Activated CD4-positive, alpha-beta T cell treated with anti-CD3 and anti-CD28 coated beads, Interleukin-2, amount 10 ng/mL, durations not matched to agents 7 days and 5 days (primary cell): Measurements from ENCODE around the gene CECR2. TPM values are rescaled to one million over a fixed set of nuclear protein-coding genes. Genes with fewer than 3 reads are reported as not detected.
"Not testable (repeated sequence)": the region's sequence is repeated elsewhere in the genome, so short reads cannot be mapped to it uniquely, and the experiment has no call there.

ENCODE experiments used
- CTCF ChIA-PET: fragments of 350-600 bp; sonication (Branson Sonifier 250); formaldehyde crosslinking; loops from one replicate; lab custom pipeline; 2021; ENCODE audit warnings: antibody characterized with exemption; lab: Charles Lee
- POLR2A ChIA-PET: fragments of 350-600 bp; sonication (Branson Sonifier 250); formaldehyde crosslinking; loops from one replicate; lab custom pipeline; 2021; ENCODE audit warnings: antibody characterized with exemption; lab: Charles Lee
- DNase-seq: peaks from one replicate; pipeline ENCODE4 v3.0.0-alpha.2; 2020
- H3K27ac Mint-ChIP-seq: one replicate; pipeline ENCODE4 v1.8.0; 2021; ENCODE audit warnings: mild to moderate bottlenecking, moderate library complexity, mixed read lengths
- H3K27me3 Mint-ChIP-seq: one replicate; pipeline ENCODE4 v1.8.0; 2021; ENCODE audit warnings: mixed read lengths
- H3K36me3 Mint-ChIP-seq: one replicate; pipeline ENCODE4 v1.8.0; 2021; ENCODE audit warnings: low read depth, mixed read lengths
- H3K4me1 Mint-ChIP-seq: one replicate; pipeline ENCODE4 v1.8.0; 2021; ENCODE audit warnings: mixed read lengths
- H3K4me3 Mint-ChIP-seq: one replicate; pipeline ENCODE4 v1.8.0; 2021; ENCODE audit warnings: mild to moderate bottlenecking, moderate library complexity, mixed read lengths
- H3K9me3 Mint-ChIP-seq: one replicate; pipeline ENCODE4 v1.8.0; 2021; ENCODE audit warnings: mixed read lengths
- total RNA-seq, 2 experiments: library from RNA; stranded (reverse); gene quantifications; one replicate each; pipeline ENCODE4 v1.2.3, GENCODE V29; 2021

The CECR2 gene
- total RNA-seq, 2 experiments from 2014 or later, result 0.15 TPM; not detected in 1

DNA sequence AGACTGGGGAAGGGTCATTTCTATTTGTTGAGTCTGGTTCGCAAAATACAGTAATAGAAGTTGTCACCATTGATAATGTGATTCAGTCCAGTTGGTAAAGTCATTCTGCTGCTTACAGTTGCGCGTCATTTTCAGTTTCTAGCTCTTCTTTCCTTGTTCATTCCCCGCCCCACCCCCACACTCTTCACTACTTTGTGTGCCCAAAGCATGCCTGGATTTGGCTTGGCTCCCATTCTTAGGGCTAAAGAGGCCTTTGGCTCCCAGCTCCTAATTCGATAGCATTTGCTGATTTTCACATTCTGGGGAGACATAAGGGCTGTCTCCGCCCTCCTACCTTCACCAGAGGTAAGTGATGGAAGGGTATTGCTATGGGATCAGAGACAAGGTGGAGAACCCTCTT, 43.0 kb downstream of the CECR2 start:
- Mint-ChIP-seq H3K27me3 (no peaks in the 10 kb centered on the region), H3K36me3 (no peaks in the 10 kb centered on the region), H3K27ac (no peak overlapping the region), H3K9me3 (no peaks in the 10 kb centered on the region), H3K4me1 (no peaks in the 10 kb centered on the region), H3K4me3 (no peak overlapping the region)
- CTCF ChIA-PET, result no interaction called here
- POLR2A ChIA-PET, result no interaction called here
- DNase-seq, result no peak

DNA sequence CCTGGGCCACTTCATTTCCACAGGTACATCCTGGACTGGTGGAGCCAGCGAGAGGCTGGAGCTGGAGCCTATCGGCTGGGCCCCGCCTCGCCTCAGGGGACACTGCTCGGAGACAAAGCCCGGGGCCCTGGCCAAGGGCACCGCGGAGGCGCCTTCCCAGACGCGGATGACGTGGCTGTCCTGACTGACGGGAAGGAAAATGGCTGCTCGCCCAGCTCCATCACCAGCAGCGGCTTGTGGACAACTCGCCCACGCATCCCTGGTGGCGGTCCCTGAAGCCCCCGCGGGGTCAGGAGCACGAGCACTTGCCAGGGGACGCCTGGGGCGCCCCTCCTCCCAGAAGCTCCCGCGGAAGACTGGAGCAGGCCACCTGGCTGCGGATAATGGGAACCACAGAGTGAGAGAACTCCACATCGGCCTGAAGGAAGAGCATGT, 49.6 kb downstream of the CECR2 start:
- ChIA-PET CTCF (interaction anchor here (1.0 kb wide), 1 partner anchor 150 kb away, joined by 3 read pairs; no protein-coding TSS in a partner anchor), POLR2A (no interaction called here)
- no peak overlapping the region for H3K4me3 Mint-ChIP-seq
- H3K27me3 Mint-ChIP-seq, result no peaks in the 10 kb centered on the region
- no peaks in the 10 kb centered on the region for H3K36me3 Mint-ChIP-seq
- H3K27ac Mint-ChIP-seq, result no peak overlapping the region
- H3K9me3 Mint-ChIP-seq, result no peaks in the 10 kb centered on the region
- H3K4me1 Mint-ChIP-seq, result no peaks in the 10 kb centered on the region
- DNase-seq, result no peak

DNA sequence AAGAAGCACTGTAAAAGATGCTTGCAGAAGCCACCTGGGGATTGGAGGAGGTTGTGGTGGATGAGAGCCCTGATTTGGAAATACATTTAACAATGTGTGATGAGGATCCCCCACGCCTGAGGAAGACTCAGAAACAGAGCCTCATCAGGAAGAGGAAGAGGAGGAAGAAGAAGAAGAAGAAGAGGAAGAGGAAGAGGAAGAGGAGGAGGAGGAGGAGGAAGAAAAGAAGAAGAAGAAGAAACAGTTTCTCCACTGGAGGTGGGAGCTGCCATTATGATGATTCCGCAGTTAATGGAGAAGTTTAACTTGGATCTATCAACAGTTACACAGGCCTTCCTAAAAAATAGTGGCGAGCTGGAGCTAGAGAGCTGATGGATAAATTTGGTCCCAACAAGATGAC, 50.1 kb downstream of the CECR2 start:
- Mint-ChIP-seq H3K9me3 (no peaks in the 10 kb centered on the region), H3K4me3 (no peak overlapping the region), H3K36me3 (no peaks in the 10 kb centered on the region), H3K27me3 (no peaks in the 10 kb centered on the region), H3K27ac (no peak overlapping the region), H3K4me1 (no peaks in the 10 kb centered on the region)
- DNase-seq, result no peak
- ChIA-PET POLR2A (no interaction called here), CTCF (interaction anchor here (1.4 kb wide), 1 partner anchor 11 kb away, joined by 3 read pairs; no protein-coding TSS in a partner anchor)

DNA sequence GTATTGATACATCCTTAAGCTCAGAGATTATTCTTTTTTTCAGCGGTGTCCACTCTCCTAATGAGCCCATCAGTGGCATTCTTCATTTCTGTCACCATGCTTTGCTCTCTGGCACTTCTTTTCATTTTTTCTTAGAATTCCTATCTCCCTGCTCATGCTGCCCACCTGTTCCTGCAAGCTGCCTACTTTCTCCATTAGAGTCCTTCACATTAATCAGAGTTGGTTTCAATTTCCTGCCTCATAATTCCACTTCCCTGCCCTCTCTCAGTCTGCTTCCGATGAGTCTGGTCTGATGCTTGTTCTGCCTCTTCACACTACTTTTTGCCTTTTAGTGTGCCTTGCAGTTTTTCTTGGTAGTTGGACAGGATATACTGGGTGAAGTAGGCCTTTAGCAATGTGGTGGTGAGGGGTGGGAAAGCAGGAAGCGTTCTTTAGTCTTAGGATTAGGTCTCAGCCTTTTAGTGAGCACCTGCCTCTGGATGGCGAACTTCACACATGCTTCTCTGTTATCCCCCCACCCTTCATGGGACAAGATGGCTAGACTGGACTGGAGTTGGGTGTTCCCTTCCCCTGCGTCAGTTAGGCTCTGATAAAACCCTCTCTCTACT, 53.6 kb downstream of the CECR2 start:
- POLR2A ChIA-PET, result no interaction called here
- no peaks in the 10 kb centered on the region for H3K36me3 Mint-ChIP-seq
- peaks cover 6% of the 10 kb centered on the region for H3K27me3 Mint-ChIP-seq
- no peak overlapping the region for H3K27ac Mint-ChIP-seq
- H3K4me1 Mint-ChIP-seq, result no peaks in the 10 kb centered on the region
- no peaks in the 10 kb centered on the region for H3K9me3 Mint-ChIP-seq
- H3K4me3 Mint-ChIP-seq, result no peak overlapping the region
- DNase-seq, result no peak
- CTCF ChIA-PET, result no interaction called here

DNA sequence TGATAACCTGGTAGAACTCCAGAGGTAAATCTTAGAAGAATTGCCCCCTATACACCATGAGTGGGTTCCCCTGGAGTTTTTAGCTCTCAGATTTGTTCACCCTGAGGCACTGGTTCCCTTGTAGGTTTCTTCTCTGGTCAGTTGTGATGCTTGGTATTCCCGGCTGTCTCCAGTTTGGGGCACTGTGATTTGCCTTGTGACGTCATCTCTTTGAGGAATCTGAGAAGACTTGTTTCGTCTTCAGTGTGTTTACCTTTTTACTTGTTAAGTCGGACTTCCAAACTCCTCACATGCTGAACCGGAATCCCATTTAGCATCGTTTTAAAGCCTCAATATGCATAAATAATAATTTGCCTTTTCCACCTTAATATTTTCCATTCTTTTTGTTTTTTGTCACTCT, 54.4 kb downstream of the CECR2 start:
- ChIA-PET POLR2A (no interaction called here), CTCF (no interaction called here)

DNA sequence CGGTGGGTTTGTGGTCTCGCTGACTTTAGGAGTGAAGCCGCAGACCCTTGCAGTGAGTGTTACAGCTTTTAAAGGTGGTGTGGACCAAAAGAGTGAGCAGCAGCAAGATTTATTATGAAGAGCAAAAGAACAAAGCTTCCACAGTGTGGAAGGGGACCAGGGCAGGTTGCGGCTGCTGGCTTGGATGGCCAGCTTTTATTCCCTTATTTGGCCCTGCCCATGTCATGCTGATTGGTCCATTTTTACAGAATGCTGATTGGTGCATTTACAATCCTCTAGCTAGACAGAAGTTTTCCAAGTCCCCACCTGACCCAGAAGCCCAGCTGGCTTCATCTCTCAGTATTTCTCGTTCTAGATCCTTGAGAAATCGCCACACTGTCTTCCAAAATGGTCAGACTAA, 58.3 kb downstream of the CECR2 start:
- H3K36me3 Mint-ChIP-seq, H3K4me3 Mint-ChIP-seq, DNase-seq, H3K4me1 Mint-ChIP-seq, CTCF ChIA-PET, H3K27ac Mint-ChIP-seq, H3K9me3 Mint-ChIP-seq, POLR2A ChIA-PET: not testable (repeated sequence)
- peaks cover 20% of the 10 kb centered on the region for H3K27me3 Mint-ChIP-seq

More for the DNA sequence above, 54.4 kb downstream of the CECR2 start:
- Mint-ChIP-seq H3K4me3 (no peak overlapping the region), H3K4me1 (no peaks in the 10 kb centered on the region), H3K27ac (no peak overlapping the region), H3K9me3 (no peaks in the 10 kb centered on the region), H3K36me3 (no peaks in the 10 kb centered on the region), H3K27me3 (peaks cover 11% of the 10 kb centered on the region)
- no peak for DNase-seq

DNA sequence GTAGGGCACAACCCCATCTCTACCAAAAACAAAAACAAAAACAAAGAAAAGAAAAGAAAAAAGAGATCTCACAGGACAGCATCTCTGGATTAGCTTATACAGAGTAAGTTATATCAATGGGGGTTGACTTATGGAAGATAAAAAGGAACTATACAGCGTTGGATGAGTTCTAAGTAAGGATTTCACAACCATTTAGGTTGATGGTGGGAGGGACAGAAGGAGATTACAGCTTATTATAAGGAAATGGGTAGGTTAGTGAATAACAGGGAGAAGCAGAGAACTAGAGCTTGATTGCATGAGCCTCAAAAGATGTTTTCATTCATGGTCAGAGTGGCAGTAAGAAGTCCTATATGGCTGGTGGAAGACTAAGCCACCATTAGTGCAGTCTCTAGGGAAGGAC, 60.3 kb downstream of the CECR2 start:
- CTCF ChIA-PET, result interaction anchor here (1.4 kb wide), 1 partner anchor 258 kb away, joined by 3 read pairs; no protein-coding TSS in a partner anchor
- peaks cover 20% of the 10 kb centered on the region for H3K27me3 Mint-ChIP-seq
- no peak overlapping the region for H3K4me3 Mint-ChIP-seq
- no peaks in the 10 kb centered on the region for H3K9me3 Mint-ChIP-seq
- H3K4me1 Mint-ChIP-seq, result no peaks in the 10 kb centered on the region
- DNase-seq, result no peak
- no peak overlapping the region for H3K27ac Mint-ChIP-seq
- POLR2A ChIA-PET, result no interaction called here
- H3K36me3 Mint-ChIP-seq, result no peaks in the 10 kb centered on the region

DNA sequence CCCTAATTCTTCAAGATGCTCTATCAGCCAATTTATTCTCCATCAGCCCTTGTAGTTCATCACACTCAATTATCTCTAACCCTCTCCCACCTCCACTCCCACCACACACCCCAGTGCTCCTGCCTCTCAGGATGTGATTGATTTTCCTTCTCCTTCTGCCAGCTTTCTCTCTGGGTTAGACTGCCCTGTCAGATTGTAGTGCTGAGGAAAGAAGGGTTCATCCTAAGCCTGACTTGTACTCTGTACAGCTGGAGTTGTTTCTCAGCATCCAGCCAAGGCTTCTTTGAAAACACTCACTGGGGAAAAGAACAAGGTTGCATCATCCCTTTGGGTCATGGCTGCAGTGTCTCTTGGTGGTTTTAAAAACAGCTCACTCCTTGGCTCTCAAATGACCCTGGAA, 61.2 kb downstream of the CECR2 start:
- ChIA-PET POLR2A (no interaction called here), CTCF (interaction anchor here (1.4 kb wide), 1 partner anchor 259 kb away, joined by 3 read pairs; no protein-coding TSS in a partner anchor)
- H3K9me3 Mint-ChIP-seq, result no peaks in the 10 kb centered on the region
- no peaks in the 10 kb centered on the region for H3K4me1 Mint-ChIP-seq
- peaks cover 24% of the 10 kb centered on the region for H3K27me3 Mint-ChIP-seq
- no peak for DNase-seq
- H3K4me3 Mint-ChIP-seq, result no peak overlapping the region
- no peak overlapping the region for H3K27ac Mint-ChIP-seq
- no peaks in the 10 kb centered on the region for H3K36me3 Mint-ChIP-seq

DNA sequence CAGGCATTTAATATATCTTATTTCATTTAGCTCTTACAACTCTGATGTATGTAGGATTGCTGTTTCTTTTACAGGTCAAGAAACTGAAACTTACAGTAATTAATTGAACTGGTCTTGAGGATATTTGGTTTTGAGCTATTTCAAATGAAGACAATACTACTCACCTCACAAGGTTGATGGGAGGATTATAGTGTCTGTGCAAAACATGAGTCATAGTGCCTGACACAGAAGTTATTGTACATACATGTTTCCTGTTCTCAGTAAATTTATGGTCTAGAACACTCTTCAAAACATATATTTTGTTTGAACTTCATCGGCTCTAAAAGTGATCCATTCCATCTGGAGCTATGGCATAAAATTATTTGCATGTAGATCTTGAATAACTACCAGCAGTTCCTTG, 61.9 kb downstream of the CECR2 start:
- no peak for DNase-seq
- no peaks in the 10 kb centered on the region for H3K36me3 Mint-ChIP-seq
- POLR2A ChIA-PET, result no interaction called here
- H3K9me3 Mint-ChIP-seq, result no peaks in the 10 kb centered on the region
- no peaks in the 10 kb centered on the region for H3K4me1 Mint-ChIP-seq
- H3K4me3 Mint-ChIP-seq, result no peak overlapping the region
- H3K27me3 Mint-ChIP-seq, result peaks cover 21% of the 10 kb centered on the region
- no peak overlapping the region for H3K27ac Mint-ChIP-seq
- CTCF ChIA-PET, result interaction anchor here (0.6 to 1.0 kb wide), 2 partner anchors 14 to 120 kb away, joined by 3 read pairs; no protein-coding TSS in a partner anchor

DNA sequence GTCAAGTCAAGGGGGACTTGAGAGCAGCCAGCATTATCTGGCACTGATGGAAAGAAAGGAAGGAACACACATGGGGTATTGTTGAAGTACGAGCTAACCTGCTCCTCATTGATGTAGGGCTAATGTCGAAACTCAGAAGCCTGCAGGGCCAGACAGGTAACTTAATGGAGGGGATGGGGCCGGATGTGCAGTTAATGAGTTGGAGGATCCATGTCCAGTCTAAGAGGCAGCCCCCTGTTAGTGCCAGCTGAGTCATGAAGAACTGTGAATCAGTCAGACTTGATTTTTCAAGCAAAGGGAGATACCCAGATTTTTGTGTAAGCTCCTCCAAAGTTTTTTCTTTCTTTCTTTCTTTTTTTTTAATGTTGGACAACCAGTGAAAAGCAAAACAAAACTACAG, 65.6 kb downstream of the CECR2 start:
- peaks cover 16% of the 10 kb centered on the region for H3K27me3 Mint-ChIP-seq
- H3K9me3 Mint-ChIP-seq, result no peaks in the 10 kb centered on the region
- ChIA-PET CTCF (interaction anchor here (0.6 to 1.3 kb wide), 2 partner anchors 144 to 263 kb away, joined by 3 read pairs; no protein-coding TSS in a partner anchor), POLR2A (no interaction called here)
- H3K4me1 Mint-ChIP-seq, result no peaks in the 10 kb centered on the region
- H3K4me3 Mint-ChIP-seq, result no peak overlapping the region
- H3K36me3 Mint-ChIP-seq, result no peaks in the 10 kb centered on the region
- DNase-seq, result no peak
- no peak overlapping the region for H3K27ac Mint-ChIP-seq

DNA sequence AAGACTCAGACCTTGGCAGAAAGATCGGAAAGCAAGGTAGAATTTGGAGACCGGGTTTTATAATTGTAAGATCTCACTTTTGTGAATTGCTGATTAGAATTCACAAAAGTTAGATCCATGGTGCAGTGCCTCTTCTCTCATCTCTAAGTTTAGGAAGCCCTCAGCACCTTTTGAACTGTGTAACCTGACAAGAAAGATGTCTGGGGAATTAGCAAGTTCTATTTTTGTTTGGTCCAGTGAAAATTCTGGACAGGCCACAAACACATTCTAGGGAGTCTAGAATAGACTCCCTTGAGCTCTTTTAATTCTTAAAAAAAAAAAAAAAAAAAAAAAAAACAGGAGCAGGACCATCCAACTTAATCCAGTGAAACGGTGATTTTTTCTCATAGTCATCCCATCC, 66.1 kb downstream of the CECR2 start:
- ChIA-PET CTCF (interaction anchor here (0.6 to 1.9 kb wide), 4 partner anchors 17 to 378 kb away, joined by 3 to 5 read pairs (median 3); no protein-coding TSS in a partner anchor), POLR2A (no interaction called here)
- no peaks in the 10 kb centered on the region for H3K9me3 Mint-ChIP-seq

DNA sequence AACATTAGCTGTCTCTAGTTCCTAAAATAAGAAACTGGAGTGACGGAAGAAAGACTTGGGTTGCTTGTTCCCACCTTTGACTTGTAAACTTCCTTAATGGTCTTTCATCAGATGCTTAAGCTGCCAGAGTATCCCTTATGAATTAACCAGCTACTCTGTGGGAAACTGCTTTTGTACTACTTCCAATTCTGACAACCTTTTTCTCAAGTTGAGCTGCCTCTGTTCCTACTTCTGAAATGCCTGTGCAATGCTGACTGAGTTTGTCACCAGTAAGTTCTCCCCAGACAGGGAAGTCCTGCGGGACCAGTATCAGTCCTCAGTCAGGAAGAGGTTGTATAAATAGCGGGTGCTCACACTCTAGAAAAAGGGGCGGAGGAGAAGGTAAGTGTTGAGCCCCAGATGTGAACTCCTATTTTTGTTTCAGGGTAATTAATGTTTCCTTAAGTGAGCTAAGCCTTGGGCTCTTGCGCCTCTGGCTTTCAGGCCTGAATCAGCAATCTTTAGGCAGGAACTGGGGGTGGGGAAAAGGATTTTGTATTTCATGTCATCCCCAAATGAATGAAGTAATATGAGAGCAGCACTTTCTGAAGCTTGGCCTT, 67.2 kb downstream of the CECR2 start:
- ChIA-PET POLR2A (interaction anchor here (0.5 to 0.6 kb wide), 2 partner anchors 48 to 128 kb away, joined by 3 to 4 read pairs; no protein-coding TSS in a partner anchor), CTCF (interaction anchor here (1.1 to 1.9 kb wide), 3 partner anchors 16 to 379 kb away, joined by 3 to 5 read pairs (median 3); no protein-coding TSS in a partner anchor)
- no peak overlapping the region for H3K27ac Mint-ChIP-seq
- H3K4me3 Mint-ChIP-seq, result no peak overlapping the region
- H3K27me3 Mint-ChIP-seq, result peaks cover 13% of the 10 kb centered on the region
- H3K4me1 Mint-ChIP-seq, result no peaks in the 10 kb centered on the region
- no peak for DNase-seq
- H3K36me3 Mint-ChIP-seq, result no peaks in the 10 kb centered on the region
- H3K9me3 Mint-ChIP-seq, result no peaks in the 10 kb centered on the region

More for the DNA sequence above, 66.1 kb downstream of the CECR2 start:
- Mint-ChIP-seq H3K27ac (no peak overlapping the region), H3K4me1 (no peaks in the 10 kb centered on the region), H3K4me3 (no peak overlapping the region), H3K27me3 (peaks cover 14% of the 10 kb centered on the region), H3K36me3 (no peaks in the 10 kb centered on the region)
- no peak for DNase-seq

DNA sequence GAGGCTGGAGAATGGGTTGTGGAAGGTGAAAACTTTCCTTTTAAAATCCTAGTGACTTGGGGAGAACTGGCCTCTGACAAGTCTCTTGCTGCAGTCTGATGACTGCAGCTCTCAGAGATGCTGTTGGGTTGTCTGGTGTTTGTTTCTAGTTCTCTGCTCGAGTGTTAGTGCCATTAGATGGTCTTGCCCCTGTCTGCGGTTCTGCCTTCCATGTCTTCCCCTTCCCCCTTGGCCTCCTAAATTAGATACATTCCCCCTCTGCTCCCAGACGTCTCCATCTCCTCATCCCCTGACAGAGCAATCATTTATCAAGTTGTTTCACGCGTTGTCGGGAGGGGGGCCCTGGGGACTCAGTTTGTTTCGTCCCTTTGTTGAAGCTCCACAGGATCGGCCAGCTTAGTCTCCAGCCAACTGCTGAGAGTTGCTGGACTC, 67.7 kb downstream of the CECR2 start:
- no peak for DNase-seq
- Mint-ChIP-seq H3K36me3 (no peaks in the 10 kb centered on the region), H3K27ac (no peak overlapping the region), H3K9me3 (no peaks in the 10 kb centered on the region), H3K4me3 (no peak overlapping the region), H3K27me3 (peaks cover 13% of the 10 kb centered on the region), H3K4me1 (no peaks in the 10 kb centered on the region)
- ChIA-PET CTCF (interaction anchor here (1.9 kb wide), 1 partner anchor 15 kb away, joined by 5 read pairs; no protein-coding TSS in a partner anchor), POLR2A (interaction anchor here (0.5 kb wide), 1 partner anchor 128 kb away, joined by 3 read pairs; no protein-coding TSS in a partner anchor)
